ENCODE results near the gene CEMIP.

- no peak for TF ChIP-seq POLR2AphosphoS5 (IDR thresholded peaks at IDR 0.05; ENCODE audit: low read depth)
- no peak for TF ChIP-seq CTCF (conservative IDR thresholded peaks at IDR 0.05; ENCODE audit: low read depth in 2 of 2)
- no peak for TF ChIP-seq EZH2phosphoT487 (IDR thresholded peaks at IDR 0.05; ENCODE audit: unreplicated experiment)
- no peak for TF ChIP-seq EZH2 (IDR thresholded peaks at IDR 0.05; ENCODE audit: low read depth, unreplicated experiment)
- TF ChIP-seq REST (IDR thresholded peaks at IDR 0.05; ENCODE audit: unreplicated experiment): no peak
- TF ChIP-seq ZNF114 (CRISPR knock-in tag; IDR thresholded peaks at IDR 0.05): no peak
- TF ChIP-seq JUNB (IDR thresholded peaks at IDR 0.05; ENCODE audit: unreplicated experiment): no peak
- TF ChIP-seq CREB1 (CRISPR knock-in tag; IDR thresholded peaks at IDR 0.05; ENCODE audit: low read depth): no peak
- TF ChIP-seq ETS1 (IDR thresholded peaks at IDR 0.05): no peak
- TF ChIP-seq STAT1 (IDR thresholded peaks at IDR 0.05; ENCODE audit: unreplicated experiment): no peak
- no peak for TF ChIP-seq ZNF331 (CRISPR knock-in tag; IDR thresholded peaks at IDR 0.05; ENCODE audit: low read depth)
- TF ChIP-seq NANOG (IDR thresholded peaks at IDR 0.05; ENCODE audit: borderline replicate concordance): no peak
Measured at GRCh38 chr15:80944818-80945217, 165.6 kb downstream of the CEMIP start.
